Heart right ventricle (tissue), 16 donors: Measurements from ENCODE around the gene MTMR3. TPM values are rescaled to one million over a fixed set of nuclear protein-coding genes. Genes with fewer than 3 reads are reported as not detected.
A peak's percentile ranks its signal among the peaks of the same experiment; 100 is the strongest.

ENCODE experiments used
- ATAC-seq, 8 donors: fragments of 200-7000 bp; cut with Tn5 transposase; one replicate each; pipeline ENCODE4 v1.9.1; 2020; ENCODE audit warnings: mild to moderate bottlenecking in 8 of 8, moderate library complexity in 8 of 8, moderate number of reproducible peaks in 1 of 8
- DNase-seq, 2 donors: peaks; one replicate each; pipeline ENCODE4 v3.0.0-alpha.2; 2020
- H3K27ac ChIP-seq, 10 donors: fragments of 200-600 bp; sonication (generic) in 2 of 10; one replicate each; pipeline versions ENCODE4 v1.5.0 to v1.8.0; 2020 to 2022; ENCODE audit warnings: mild to moderate bottlenecking in 3 of 10
- H3K27me3 ChIP-seq, 7 donors: fragments of 200-600 bp; one replicate each; pipeline ENCODE4 v1.8.0; 2021 to 2022; ENCODE audit warnings: mild to moderate bottlenecking in 2 of 7
- H3K36me3 ChIP-seq, 9 donors: fragments of 200-600 bp; sonication (generic) in 1 of 9; one replicate each; pipeline versions ENCODE4 v1.5.0 to v1.8.0; 2020 to 2022; ENCODE audit warnings: mild to moderate bottlenecking in 2 of 9
- H3K4me1 ChIP-seq, 9 donors: fragments of 200-600 bp; sonication (generic) in 1 of 9; one replicate each; pipeline versions ENCODE4 v1.5.0 to v1.8.0; 2020 to 2022; ENCODE audit warnings: mild to moderate bottlenecking in 4 of 9
- H3K4me3 ChIP-seq, 10 donors: fragments of 200-600 bp; sonication (generic) in 2 of 10; one replicate each; pipeline versions ENCODE4 v1.5.0 to v1.8.0; 2020 to 2022; ENCODE audit warnings: mild to moderate bottlenecking in 7 of 10, moderate library complexity in 2 of 10
- H3K9me3 ChIP-seq, 11 donors: fragments of 200-600 bp in 10 of 11; sonication (generic) in 2 of 11; one replicate each; pipeline versions ENCODE4 v1.5.0 to v1.8.0; 2013 to 2022; ENCODE audit warnings: mild to moderate bottlenecking in 2 of 11, control low read depth in 1 of 11, moderate library complexity in 1 of 11
- WGBS, 2 donors: extraction: QIAGEN DNeasy Blood & Tissue Kit; methylation state at CpG; one replicate each; pipeline ENCODE4 v1.1.7; 2013; ENCODE audit warnings: inconsistent platforms in 1 of 2; 5-methylcytosine and 5-hydroxymethylcytosine counted together
- intact Hi-C, 10 donors: fragments of 100-400 bp; cut with DNase I; formaldehyde crosslinking; loops; one replicate each; pipeline versions ENCODE4 v1.11.1 to v1.14.2; 2022
- polyA plus RNA-seq, 2 donors: library from polyadenylated mRNA; stranded (reverse); fragments of 200-250 nt; gene quantifications; one replicate each; pipeline ENCODE4 v1.2.3, GENCODE V29; 2013
- total RNA-seq, 10 donors: library from RNA; stranded (reverse); fragmentation: NEBNext Ultra II Directional in 3 of 10; extraction: Animal tissue kit (Norgen Biotek cat#: 25700) in 3 of 10; gene quantifications; one replicate each; pipeline versions ENCODE4 v1.2.1 to v1.2.4, GENCODE V29; 2021 to 2023
- TF ChIP-seq, protein P1 (sequence below), 9 donors: fragments of 200-600 bp; sonication (generic) in 2 of 9; IDR thresholded peaks; one replicate each; pipeline versions ENCODE4 v1.5.0 to v1.8.0; 2021 to 2022; ENCODE audit warnings: antibody characterized with exemption in 9 of 9, mild to moderate bottlenecking in 5 of 9, moderate library complexity in 1 of 9
- donor health status: Arrhythmogenic right ventricular cardiomyopathy.
- donor health status: ischemic (EF 13 %, LVEDD 7.1; RV severe dilation, severe dysfunction).
- donor health status: healthy with polysubstance abuse.
- donor health status: DM: no; HTN: yes; CAD: no.
- donor health status: DM: no; HTN: no; CAD: no.
- donor health status: ischemic (EF 25% LVEDD 6.9; RV normal size, moderate dysfunction).
- donor health status: ischemic (EF 25% LVEDD 5.7; RV mildly dilated, moderate dysfunction).
- donor health status: healthy.
- donor health status: DM: yes; HTN: yes; CAD: no.
- donor health status: Ischemic cardiomyopathy.
- donor health status: ischemic (EF 35%, LVEDD 5.7; RV mildly dilated, moderate dysfunction).
- donor health status: nonischemic (EF 11% LVEDD 7.7; RV severe dilation, severe dysfunction).
- donor health status: DM: yes; HTN: yes; CAD: no.
- donor health status: PGD.
- donor health status: ischemic (EF 29% LVEDD 5.4; RV normal size, mild dysfunction).
- donor health status: nonischemic (EF 23%, LVEDD 6.1; RV moderate dilation, normal function).

MTMR3 gene
- total and polyA plus RNA-seq, 12 donors = 9.8 to 42.9 (median 34.6) TPM

DNA sequence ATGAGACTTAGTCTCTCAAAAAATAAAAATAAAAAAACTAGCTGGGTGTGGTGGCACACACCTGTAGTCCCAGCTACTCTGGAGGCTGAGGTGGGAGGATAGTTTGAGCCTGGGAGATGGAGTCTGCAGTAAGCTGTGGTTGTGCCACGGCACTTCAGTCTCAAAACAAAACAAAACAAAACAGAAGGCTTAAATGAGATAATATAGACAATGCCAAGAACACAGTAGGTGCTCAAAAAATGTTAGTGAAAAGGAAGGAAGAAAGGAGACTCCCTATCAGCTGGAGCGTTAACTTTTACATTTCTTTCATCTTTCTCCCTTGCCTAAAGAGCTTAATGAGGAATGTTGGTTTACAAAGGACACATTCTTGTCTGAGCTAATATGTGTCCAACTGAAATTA, 40.8 kb upstream of the MTMR3 start:
- no peak for ATAC-seq
- no peaks in the 10 kb centered on the region for H3K27me3 ChIP-seq
- peaks cover 4 to 21% (median 9%) of the 10 kb centered on the region in 9 donors for H3K4me1 ChIP-seq
- 80 to 83% methylated on average over 2 of the region's 2 CpGs for WGBS, 2 donors
- H3K4me3 ChIP-seq = no peak overlapping the region
- DNase-seq = no peak
- H3K36me3 ChIP-seq = no peaks in the 10 kb centered on the region
- TF ChIP-seq, protein P1, sequence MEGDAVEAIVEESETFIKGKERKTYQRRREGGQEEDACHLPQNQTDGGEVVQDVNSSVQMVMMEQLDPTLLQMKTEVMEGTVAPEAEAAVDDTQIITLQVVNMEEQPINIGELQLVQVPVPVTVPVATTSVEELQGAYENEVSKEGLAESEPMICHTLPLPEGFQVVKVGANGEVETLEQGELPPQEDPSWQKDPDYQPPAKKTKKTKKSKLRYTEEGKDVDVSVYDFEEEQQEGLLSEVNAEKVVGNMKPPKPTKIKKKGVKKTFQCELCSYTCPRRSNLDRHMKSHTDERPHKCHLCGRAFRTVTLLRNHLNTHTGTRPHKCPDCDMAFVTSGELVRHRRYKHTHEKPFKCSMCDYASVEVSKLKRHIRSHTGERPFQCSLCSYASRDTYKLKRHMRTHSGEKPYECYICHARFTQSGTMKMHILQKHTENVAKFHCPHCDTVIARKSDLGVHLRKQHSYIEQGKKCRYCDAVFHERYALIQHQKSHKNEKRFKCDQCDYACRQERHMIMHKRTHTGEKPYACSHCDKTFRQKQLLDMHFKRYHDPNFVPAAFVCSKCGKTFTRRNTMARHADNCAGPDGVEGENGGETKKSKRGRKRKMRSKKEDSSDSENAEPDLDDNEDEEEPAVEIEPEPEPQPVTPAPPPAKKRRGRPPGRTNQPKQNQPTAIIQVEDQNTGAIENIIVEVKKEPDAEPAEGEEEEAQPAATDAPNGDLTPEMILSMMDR (IDR thresholded peaks at IDR 0.05) = no peak
- peak overlapping the region in 4 of 10 donors; percentile 32 to 43 (median 40) for H3K27ac ChIP-seq
- peaks cover 0 to 12% (median 0%) of the 10 kb centered on the region in 11 donors for H3K9me3 ChIP-seq
- intact Hi-C loops = no loop called here

DNA sequence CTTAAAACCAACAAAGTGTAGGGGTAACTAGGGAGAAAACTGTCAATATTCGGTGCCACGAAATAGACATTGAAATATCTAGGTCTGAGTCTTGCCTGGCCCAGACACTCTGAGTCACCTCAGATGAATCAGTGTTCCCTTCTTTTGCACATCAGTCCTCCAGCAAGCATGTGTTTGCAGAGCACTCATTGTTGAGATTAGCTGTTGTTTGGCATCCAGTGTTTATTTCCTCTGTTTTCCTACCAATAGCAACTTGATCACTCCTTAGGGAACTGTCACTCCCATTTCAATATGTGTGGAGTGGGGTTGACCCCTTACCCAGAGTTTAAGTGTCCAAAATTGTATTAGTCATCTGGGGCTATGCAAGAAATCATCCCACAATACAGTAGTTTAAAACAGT, 40.2 kb upstream of the MTMR3 start:
- TF ChIP-seq, protein P1 (IDR thresholded peaks at IDR 0.05) = no peak
- ATAC-seq (peak in 3 of 8 donors; percentile 15 to 76 (median 40)), DNase-seq (no peak)
- no peaks in the 10 kb centered on the region for H3K27me3 ChIP-seq
- intact Hi-C loops = loop anchor here in 1 of 10 donors (1.0 kb wide), 1 partner anchor 162 kb away; no protein-coding TSS in a partner anchor
- WGBS, 2 donors = 59 to 78% methylated on average over 2 of the region's 2 CpGs
- H3K4me3 ChIP-seq = no peak overlapping the region
- H3K4me1 ChIP-seq = peaks cover 0 to 16% (median 4%) of the 10 kb centered on the region in 9 donors
- peaks cover 0 to 12% (median 0%) of the 10 kb centered on the region in 11 donors for H3K9me3 ChIP-seq
- peak overlapping the region in 4 of 10 donors; percentile 32 to 43 (median 40) for H3K27ac ChIP-seq
- no peaks in the 10 kb centered on the region for H3K36me3 ChIP-seq

DNA sequence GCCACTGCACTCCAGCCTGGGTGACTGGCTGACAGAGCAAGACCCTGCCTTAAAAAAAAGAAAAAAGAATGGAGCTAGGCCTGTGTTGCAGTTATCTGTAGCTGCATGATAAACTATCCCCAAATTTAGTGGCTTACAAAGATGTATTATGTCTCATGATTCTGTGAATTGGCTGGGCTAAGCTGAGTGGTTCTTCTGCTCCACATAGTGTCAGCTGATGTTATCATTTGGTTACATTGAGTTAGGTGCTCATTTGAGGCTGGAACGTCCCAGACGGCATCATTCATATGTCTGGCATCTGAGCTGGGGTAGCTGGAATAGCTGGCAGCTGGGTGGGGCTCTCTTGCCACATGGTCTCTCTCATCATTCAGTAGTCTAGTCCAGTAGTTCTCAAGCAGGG, 36.7 kb upstream of the MTMR3 start:
- no peak for ATAC-seq
- WGBS, 2 donors = 91 to 96% methylated on average over 2 of the region's 2 CpGs
- intact Hi-C loops = no loop called here
- peaks cover 0 to 12% (median 0%) of the 10 kb centered on the region in 11 donors for H3K9me3 ChIP-seq
- no peaks in the 10 kb centered on the region for H3K27me3 ChIP-seq
- H3K27ac ChIP-seq = no peak overlapping the region
- H3K4me1 ChIP-seq = peaks cover 0 to 13% (median 0%) of the 10 kb centered on the region in 9 donors
- no peaks in the 10 kb centered on the region for H3K36me3 ChIP-seq
- DNase-seq = no peak
- no peak overlapping the region for H3K4me3 ChIP-seq
- TF ChIP-seq, protein P1 (IDR thresholded peaks at IDR 0.05) = no peak

DNA sequence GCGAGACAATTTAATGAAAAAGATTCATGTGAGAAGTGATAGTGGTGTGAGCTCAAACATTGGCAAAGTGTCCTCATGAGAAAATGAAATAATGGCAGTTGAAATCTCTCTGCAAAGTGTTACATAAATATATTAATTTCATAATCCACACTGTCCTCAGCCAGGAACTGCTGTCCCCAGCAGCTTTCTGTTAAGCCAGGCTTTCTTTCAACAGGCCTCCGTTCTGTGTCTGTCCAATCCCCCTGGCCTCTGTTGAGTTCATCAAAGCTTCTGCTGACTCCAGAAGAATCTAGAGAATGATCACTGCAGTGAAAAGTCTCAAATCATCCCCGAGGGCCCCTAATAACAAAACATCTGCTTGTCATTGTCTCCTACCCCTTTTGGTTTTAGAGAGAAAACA, 34.9 kb upstream of the MTMR3 start:
- 61 to 74% methylated on average over 3 of the region's 3 CpGs for WGBS, 2 donors
- intact Hi-C loops = no loop called here
- H3K4me1 ChIP-seq = peaks cover 0 to 9% (median 0%) of the 10 kb centered on the region in 9 donors
- no peaks in the 10 kb centered on the region for H3K27me3 ChIP-seq
- peaks cover 0 to 12% (median 0%) of the 10 kb centered on the region in 11 donors for H3K9me3 ChIP-seq
- peak in 2 of 8 donors; percentile 52 to 55 for ATAC-seq
- TF ChIP-seq, protein P1 (IDR thresholded peaks at IDR 0.05) = no peak
- H3K36me3 ChIP-seq = no peaks in the 10 kb centered on the region
- no peak for DNase-seq
- H3K4me3 ChIP-seq = no peak overlapping the region
- peak overlapping the region in 1 of 10 donors; percentile 31 for H3K27ac ChIP-seq
